LoVo (cell line): ENCODE results near the gene MFSD8.
"Not testable (repeated sequence)": the region's sequence is repeated elsewhere in the genome, so short reads cannot be mapped to it uniquely, and the experiment has no call there.

Experiments used
- DNase-seq: peaks from one replicate; pipeline ENCODE4 v3.0.0-alpha.2; 2016; ENCODE audit warnings: low spot score

MFSD8 gene

GRCh38 chr4:127931836-127932235 is 33.1 kb downstream of the MFSD8 start:
- DNase-seq: not testable (repeated sequence)

GRCh38 chr4:127930175-127930574 is 34.8 kb downstream of the MFSD8 start:
- no peak for DNase-seq

- DNase-seq: not testable (repeated sequence)
Observed at GRCh38 chr4:127925720-127926119, 39.3 kb downstream of the MFSD8 start.

GRCh38 chr4:127922226-127922625 is 42.7 kb downstream of the MFSD8 start:
- DNase-seq: no peak

GRCh38 chr4:127920521-127920920 is 44.5 kb downstream of the MFSD8 start:
- no peak for DNase-seq

GRCh38 chr4:127917151-127917550 is 47.8 kb downstream of the MFSD8 start:
- no peak for DNase-seq

GRCh38 chr4:127916512-127916911 is 48.5 kb downstream of the MFSD8 start:
- DNase-seq: no peak

GRCh38 chr4:127905029-127905428 is 59.9 kb downstream of the MFSD8 start:
- no peak for DNase-seq

GRCh38 chr4:127899682-127900081 is 65.3 kb downstream of the MFSD8 start:
- not testable (repeated sequence) for DNase-seq

GRCh38 chr4:127896528-127896927 is 68.4 kb downstream of the MFSD8 start:
- DNase-seq: no peak

- DNase-seq: no peak
Observed at GRCh38 chr4:127896069-127896468, 68.9 kb downstream of the MFSD8 start.

GRCh38 chr4:127889903-127890302 is 75.1 kb downstream of the MFSD8 start:
- DNase-seq: no peak

GRCh38 chr4:127888559-127888958 is 76.4 kb downstream of the MFSD8 start:
- no peak for DNase-seq

- no peak for DNase-seq
Observed at GRCh38 chr4:127881563-127881864, 83.5 kb downstream of the MFSD8 start.

- peak; percentile 96 for DNase-seq
Observed at GRCh38 chr4:127880763-127881562, 84.0 kb downstream of the MFSD8 start, which contains the start of gene PLK4. Gene PLK4, plus strand, starts transcription at chr4:127880893. Its CDS starts 242 bp downstream, at chr4:127881135.

GRCh38 chr4:127875791-127876190 is 89.2 kb downstream of the MFSD8 start:
- DNase-seq: no peak

GRCh38 chr4:127870688-127871087 is 94.3 kb downstream of the MFSD8 start:
- DNase-seq: no peak

- no peak for DNase-seq
Observed at GRCh38 chr4:127870281-127870680, 94.7 kb downstream of the MFSD8 start.

GRCh38 chr4:127868196-127868595 is 96.8 kb downstream of the MFSD8 start:
- DNase-seq: no peak
